ENCODE results near the gene MGST1. TPM values are rescaled to one million over a fixed set of nuclear protein-coding genes. Genes with fewer than 3 reads are reported as not detected.

The MGST1 gene
- polyA plus RNA-seq, 3 donors from 2014 or later, result 0.63 to 9.1 (median 3.5) TPM

Other genes with a start within 250 kb of the MGST1 start
- not detected for gene SLC15A5, start 70.0 kb upstream of the MGST1 start, polyA plus RNA-seq

All from immature natural killer cell (primary cell).